Small intestine (tissue), 7 donors: ENCODE results near the gene DMTF1. TPM values are rescaled to one million over a fixed set of nuclear protein-coding genes. Genes with fewer than 3 reads are reported as not detected.
A peak's percentile ranks its signal among the peaks of the same experiment; 100 is the strongest.

Source experiments
- DNase-seq, 2 donors: peaks; one replicate each; pipeline versions ENCODE4 v3.0.0 to v3.0.0-alpha.2; 2013
- FAIRE-seq: peaks from 2 replicates; lab custom pipeline; 2012; peaks lifted over from hg19 to GRCh38; lab: Jason Lieb, UNC
- H3K27ac ChIP-seq, 3 donors: one replicate each; pipeline ENCODE4 v1.5.1; 2013; ENCODE audit warnings: low read length in 2 of 3, mild to moderate bottlenecking in 2 of 3, control low read depth in 1 of 3, inconsistent platforms in 1 of 3, low read depth in 1 of 3, moderate library complexity in 1 of 3
- H3K27me3 ChIP-seq, 3 donors: one replicate each; pipeline ENCODE4 v1.6.1; 2013; ENCODE audit warnings: low read length in 3 of 3, inconsistent platforms in 1 of 3; ENCODE audit not compliant: control insufficient read depth in 3 of 3, insufficient read depth in 3 of 3
- H3K36me3 ChIP-seq, 3 donors: one replicate each; pipeline ENCODE4 v1.6.1; 2013; ENCODE audit warnings: low read length in 3 of 3, inconsistent platforms in 1 of 3, low read depth in 1 of 3, mild to moderate bottlenecking in 1 of 3, moderate library complexity in 1 of 3; ENCODE audit not compliant: control insufficient read depth in 3 of 3, insufficient read depth in 2 of 3
- H3K4me1 ChIP-seq, 3 donors: one replicate each; pipeline ENCODE4 v1.6.1; 2013; ENCODE audit warnings: low read length in 2 of 3, inconsistent platforms in 1 of 3, low read depth in 1 of 3, mild to moderate bottlenecking in 1 of 3, moderate library complexity in 1 of 3; ENCODE audit not compliant: control insufficient read depth in 3 of 3, insufficient read depth in 2 of 3
- H3K4me3 ChIP-seq, 3 donors: one replicate each; pipeline ENCODE4 v1.5.1; 2013; ENCODE audit warnings: low read length in 3 of 3, control low read depth in 1 of 3, inconsistent platforms in 1 of 3, low read depth in 1 of 3, mild to moderate bottlenecking in 1 of 3, moderate library complexity in 1 of 3
- H3K9me3 ChIP-seq, 2 donors: one replicate each; pipeline ENCODE4 v1.6.1; 2013; ENCODE audit warnings: low read depth in 1 of 2, low read length in 1 of 2; ENCODE audit not compliant: control insufficient read depth in 2 of 2, insufficient read depth in 1 of 2
- WGBS, 3 donors: extraction: QIAGEN DNeasy Blood & Tissue Kit; methylation state at CpG; one replicate each; pipeline ENCODE4 v1.1.7; 2013; 5-methylcytosine and 5-hydroxymethylcytosine counted together
- polyA plus RNA-seq, 4 donors: library from polyadenylated mRNA; stranded (reverse) in 3 of 4; unstranded in 1 of 4; fragments of 200-250 nt in 3 of 4; fragments of 120-200 nt in 1 of 4; gene quantifications; one replicate each; pipeline versions ENCODE4 v1.2.1 to v1.2.3, GENCODE V29; 2013
- donor health status: healthy with polysubstance abuse.
- donor health status: control.
- donor health status: control.
- donor health status: Bipolar disorder and iron deficiency.
- donor health status: healthy.

DMTF1 gene
- polyA plus RNA-seq, 4 donors: 15.4 to 118 (median 25.6) TPM

DNA sequence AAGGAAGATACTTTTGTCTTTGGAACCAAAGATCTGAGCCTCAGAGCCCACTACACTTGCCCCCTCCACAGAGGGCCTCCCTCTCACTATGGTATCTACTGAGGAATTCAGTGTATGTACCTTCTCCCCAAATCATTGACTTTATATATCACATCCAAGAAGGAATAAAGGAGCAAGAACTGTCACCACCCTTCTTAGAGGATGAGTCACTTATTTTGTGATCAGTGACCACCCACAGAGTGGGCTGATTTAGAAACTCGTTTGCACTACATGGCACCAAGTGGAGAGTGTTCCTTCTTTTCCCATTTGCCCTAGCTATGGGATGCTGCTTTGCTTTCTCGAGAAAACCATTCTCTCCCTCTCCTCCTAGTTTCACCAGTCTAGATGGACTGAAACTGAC, 61.6 kb downstream of the DMTF1 start:
- peaks cover 0 to 12% (median 2%) of the 10 kb centered on the region in 3 donors for H3K36me3 ChIP-seq
- FAIRE-seq: no peak
- H3K4me1 ChIP-seq: peaks cover 9 to 15% (median 15%) of the 10 kb centered on the region in 3 donors
- no peak for DNase-seq
- no peak overlapping the region for H3K4me3 ChIP-seq
- H3K27me3 ChIP-seq: no peaks in the 10 kb centered on the region
- 39 to 52% (median 46%) methylated on average over 2 of the region's 2 CpGs for WGBS, 3 donors
- H3K9me3 ChIP-seq: no peaks in the 10 kb centered on the region
- H3K27ac ChIP-seq: no peak overlapping the region

DNA sequence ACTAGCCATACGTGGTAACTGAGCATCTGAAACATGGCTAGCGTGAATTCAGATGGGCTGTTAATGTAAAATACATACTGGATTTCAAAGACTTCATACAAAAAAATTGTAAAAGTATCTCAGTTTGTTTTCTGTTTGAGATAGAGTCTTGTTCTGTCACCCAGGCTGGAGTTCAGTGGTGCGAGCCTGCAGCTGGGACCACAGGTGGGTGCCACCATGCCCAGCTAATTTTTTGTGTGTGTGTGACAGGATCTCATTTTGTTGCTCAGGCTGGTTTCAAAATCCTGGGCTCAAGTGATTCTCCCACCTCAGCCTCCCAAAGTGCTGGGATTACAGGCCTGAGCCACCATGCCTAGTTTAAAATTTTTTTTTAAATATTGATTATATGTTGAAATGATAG, 62.8 kb downstream of the DMTF1 start:
- H3K36me3 ChIP-seq: peaks cover 0 to 11% (median 2%) of the 10 kb centered on the region in 3 donors
- no peak overlapping the region for H3K27ac ChIP-seq
- FAIRE-seq (no peak), DNase-seq (no peak)
- WGBS, 3 donors: 98 to 100% (median 98%) methylated on average over 3 of the region's 3 CpGs
- H3K4me3 ChIP-seq: no peak overlapping the region
- H3K27me3 ChIP-seq: no peaks in the 10 kb centered on the region
- H3K4me1 ChIP-seq: peaks cover 9 to 15% (median 15%) of the 10 kb centered on the region in 3 donors
- H3K9me3 ChIP-seq: no peaks in the 10 kb centered on the region

DNA sequence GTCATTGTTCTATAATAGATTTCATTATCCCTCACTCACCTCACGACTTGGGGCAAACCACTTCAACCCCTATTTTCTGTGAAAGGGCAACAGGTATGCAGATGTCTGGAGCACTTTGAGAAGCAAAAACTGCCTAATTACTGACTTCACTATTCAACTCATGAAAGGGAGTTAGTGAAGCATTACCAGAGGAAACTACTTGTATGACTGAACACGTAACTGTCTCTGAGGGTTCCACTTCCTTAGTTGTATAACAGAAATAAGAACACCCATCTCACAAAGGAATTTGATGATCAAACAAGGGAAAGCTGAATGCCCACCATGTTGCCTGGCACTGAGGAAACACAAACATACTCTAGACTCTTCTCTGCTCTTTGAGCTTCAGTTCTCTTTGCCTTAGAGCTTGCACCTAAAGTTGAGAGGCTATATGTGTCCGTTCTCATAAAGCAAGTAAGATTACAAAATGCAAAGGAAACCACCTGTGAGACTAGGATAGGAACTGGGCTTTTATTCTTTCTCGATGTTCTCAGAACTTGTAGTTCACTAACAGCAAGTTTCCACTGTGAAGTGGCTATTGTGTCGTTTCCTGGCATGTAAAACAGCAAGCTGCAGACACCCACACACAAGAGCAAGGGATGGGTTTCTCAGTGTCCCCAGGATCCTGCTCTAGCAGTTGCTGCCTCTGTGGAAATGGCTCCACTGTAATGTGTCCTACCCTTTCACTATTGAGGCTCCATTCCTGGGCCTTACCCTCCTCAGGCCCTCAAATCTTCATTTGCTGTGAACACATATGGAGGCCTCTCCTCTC, 64.7 kb downstream of the DMTF1 start:
- Histone ChIP-seq H3K9me3 (no peaks in the 10 kb centered on the region), H3K4me1 (peaks cover 9 to 14% (median 10%) of the 10 kb centered on the region in 3 donors), H3K36me3 (peaks cover 0 to 5% (median 2%) of the 10 kb centered on the region in 3 donors), H3K27ac (peak overlapping the region in 1 of 3 donors; percentile 73), H3K27me3 (no peaks in the 10 kb centered on the region), H3K4me3 (no peak overlapping the region)
- 46 to 53% (median 49%) methylated on average over 5 of the region's 5 CpGs for WGBS, 3 donors
- peak in 1 of 2 donors; percentile 10 for DNase-seq
- no peak for FAIRE-seq

DNA sequence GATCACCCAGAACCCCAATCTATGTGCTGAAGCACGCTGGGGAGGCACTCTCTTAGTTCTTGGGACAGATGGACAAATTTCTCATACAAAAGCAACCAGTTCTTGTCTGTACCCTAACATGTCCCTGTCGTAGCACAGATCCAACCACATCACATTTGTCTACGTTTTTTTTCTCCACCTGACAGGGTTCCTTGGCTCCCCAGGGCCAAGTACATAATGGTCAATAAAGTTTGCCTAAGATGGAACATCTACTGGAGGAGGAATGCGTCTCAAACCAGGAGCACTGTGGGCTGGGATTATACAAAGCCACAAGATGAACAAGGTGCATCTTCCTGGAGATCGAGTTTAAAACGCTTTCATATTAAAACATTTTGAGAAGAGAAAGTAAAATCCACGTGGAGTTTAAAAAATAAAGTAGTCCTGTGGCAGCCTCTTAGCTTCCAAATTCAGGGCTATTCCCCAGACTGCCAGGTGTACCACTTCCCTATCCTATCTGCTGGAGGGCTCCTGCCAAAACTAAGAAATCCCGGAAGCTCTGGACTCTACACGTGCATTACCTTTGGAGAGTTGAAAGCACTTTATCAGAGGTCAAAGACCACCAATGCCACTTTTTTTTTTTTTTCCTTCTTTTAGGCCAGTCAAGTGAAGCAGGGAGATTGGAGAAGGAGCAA, 65.9 kb downstream of the DMTF1 start:
- WGBS, 3 donors: 10 to 37% (median 11%) methylated on average over 9 of the region's 9 CpGs
- no peak for FAIRE-seq
- Histone ChIP-seq H3K36me3 (peaks cover 0 to 5% (median 0%) of the 10 kb centered on the region in 3 donors), H3K27me3 (peaks cover 0 to 4% (median 0%) of the 10 kb centered on the region in 3 donors), H3K9me3 (no peaks in the 10 kb centered on the region), H3K4me3 (peak overlapping the region; percentile 27 to 95 (median 95)), H3K4me1 (peaks cover 9 to 14% (median 10%) of the 10 kb centered on the region in 3 donors), H3K27ac (peak overlapping the region; percentile 46 to 96 (median 91))
- peak; percentile 25 to 46 for DNase-seq

DNA sequence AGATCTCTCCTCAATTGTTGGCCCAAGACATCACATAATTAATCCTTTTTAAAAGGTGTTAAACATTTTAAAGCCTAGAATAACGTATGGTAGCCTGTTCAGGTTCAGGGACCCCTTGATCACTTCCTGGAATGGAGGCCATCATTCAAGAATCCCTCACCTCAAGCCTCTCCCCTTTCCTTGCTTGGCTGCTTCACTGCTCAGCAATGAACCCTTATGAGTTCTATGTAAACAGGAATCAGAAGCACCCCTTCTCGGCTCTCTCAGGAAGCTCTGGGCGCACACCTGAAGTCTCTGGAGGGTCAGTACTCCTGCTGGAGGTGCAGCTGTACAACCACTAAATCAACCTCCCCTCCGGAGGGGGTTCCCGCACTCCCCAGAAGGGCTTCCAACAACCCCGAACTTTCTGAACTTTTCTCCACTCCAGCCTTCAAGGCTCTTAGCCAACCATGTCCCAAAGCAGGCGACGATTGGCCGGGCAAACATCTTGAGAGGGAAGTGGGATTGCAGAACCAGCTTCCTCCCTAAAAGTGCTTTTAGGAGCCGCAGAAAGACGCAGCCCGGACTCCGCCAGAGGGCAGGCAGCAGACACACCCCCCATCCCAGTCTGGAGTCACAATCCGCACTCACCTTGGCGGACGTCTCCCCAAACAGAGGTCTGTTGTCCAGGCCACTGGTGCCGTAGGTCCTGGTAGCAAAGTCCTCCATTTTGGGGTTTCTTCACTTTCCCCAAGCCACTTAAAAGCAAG, 66.7 kb downstream of the DMTF1 start:
- Histone ChIP-seq H3K27ac (peak overlapping the region; percentile 57 to 96 (median 91)), H3K36me3 (peaks cover 0 to 5% (median 0%) of the 10 kb centered on the region in 3 donors), H3K9me3 (no peaks in the 10 kb centered on the region), H3K4me3 (peak overlapping the region; percentile 92 to 95 (median 95)), H3K4me1 (peaks cover 9 to 14% (median 10%) of the 10 kb centered on the region in 3 donors), H3K27me3 (peaks cover 0 to 4% (median 0%) of the 10 kb centered on the region in 3 donors)
- DNase-seq (peak in 1 of 2 donors; percentile 51), FAIRE-seq (no peak)
- 1 to 2% (median 1%) methylated on average over 17 of the region's 17 CpGs for WGBS, 3 donors

DNA sequence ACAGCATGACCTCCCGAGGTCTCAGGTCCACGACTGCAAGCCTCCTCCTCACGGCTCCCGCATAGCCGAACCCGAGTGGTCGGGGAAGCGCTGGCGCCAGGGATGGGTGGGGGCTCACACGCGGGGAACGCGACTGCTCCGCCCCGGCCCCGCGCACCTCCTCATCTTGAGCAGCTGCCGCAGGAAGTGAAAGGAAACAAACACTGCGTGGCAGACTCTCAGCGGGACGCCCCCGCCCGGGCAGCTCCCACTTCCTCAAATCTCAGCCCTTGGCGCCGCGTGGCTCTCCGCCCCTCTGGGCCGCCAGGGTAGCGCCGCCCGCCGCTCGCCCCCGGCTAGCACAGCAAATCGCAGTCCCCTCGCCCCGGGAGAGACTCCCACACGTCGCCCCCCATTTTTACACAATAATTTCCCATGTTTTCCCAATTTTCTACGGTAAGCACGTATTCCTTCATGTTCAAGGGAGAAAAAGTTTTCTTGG, 67.3 kb downstream of the DMTF1 start, which contains the start of gene TMEM243:
TMEM243 (minus strand) TSS at position 188 of the 481 bp plus-strand sequence. CDS start 229 bp downstream, outside the sequence.
- Histone ChIP-seq H3K4me1 (peaks cover 9 to 14% (median 10%) of the 10 kb centered on the region in 3 donors), H3K4me3 (peak within 1 kb of the TSS; percentile 92 to 95 (median 95)), H3K9me3 (no peaks in the 10 kb centered on the region), H3K27ac (peak within 1 kb of the TSS; percentile 57 to 96 (median 91)), H3K36me3 (peaks cover 0 to 5% (median 0%) of the 10 kb centered on the region in 3 donors), H3K27me3 (peaks cover 0 to 4% (median 0%) of the 10 kb centered on the region in 3 donors)
- FAIRE-seq: no peak
- 0 to 1% (median 0%) methylated on average over 38 to 41 of the region's 41 CpGs for WGBS, 3 donors
- peak; percentile 72 to 85 for DNase-seq

DNA sequence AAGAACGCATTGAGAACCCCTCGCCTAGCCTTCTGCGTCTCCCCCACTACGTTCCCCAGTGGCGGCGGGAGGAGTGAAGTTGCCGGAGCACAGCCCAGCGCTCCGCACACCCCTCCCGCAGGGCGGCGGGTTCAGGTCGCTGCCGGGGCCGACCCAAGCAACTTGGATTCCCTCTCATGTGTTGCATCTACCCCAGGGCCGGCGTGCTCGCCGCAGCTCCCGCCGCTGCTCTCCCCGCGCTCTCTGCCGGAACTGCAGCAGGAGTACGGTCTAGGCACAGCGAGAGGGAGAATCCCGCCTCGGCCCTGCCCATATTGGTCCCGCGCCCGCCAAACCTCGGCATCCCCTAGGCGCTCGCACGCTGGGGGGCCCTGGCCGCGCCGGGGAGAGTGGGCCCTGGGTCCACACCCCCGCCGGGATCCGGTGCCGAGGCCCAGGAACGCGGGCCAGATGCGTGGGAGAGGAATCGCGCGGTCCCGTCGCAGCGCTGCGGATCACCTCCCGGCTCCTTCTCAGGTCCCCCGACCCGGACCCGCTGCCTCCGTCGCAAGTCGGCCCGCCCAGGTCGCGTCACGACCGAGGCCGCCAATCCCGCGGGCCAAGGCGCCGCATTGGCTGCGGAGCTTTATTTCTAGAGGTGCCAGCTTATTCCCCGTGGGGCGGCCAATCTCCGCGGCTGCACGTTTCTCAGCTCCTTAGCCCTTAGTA, 67.9 kb downstream of the DMTF1 start:
- peaks cover 0 to 4% (median 0%) of the 10 kb centered on the region in 3 donors for H3K27me3 ChIP-seq
- DNase-seq: peak; percentile 84 to 93
- H3K27ac ChIP-seq: peak overlapping the region; percentile 57 to 96 (median 91)
- 0% methylated on average over 70 to 75 of the region's 75 CpGs for WGBS, 3 donors
- peaks cover 9 to 14% (median 10%) of the 10 kb centered on the region in 3 donors for H3K4me1 ChIP-seq
- H3K9me3 ChIP-seq: no peaks in the 10 kb centered on the region
- FAIRE-seq: no peak
- peak overlapping the region; percentile 92 to 95 (median 95) for H3K4me3 ChIP-seq
- H3K36me3 ChIP-seq: peaks cover 0 to 2% (median 0%) of the 10 kb centered on the region in 3 donors
